LNCAP (cell line): ENCODE data around the gene ZBTB37.

Experiments used
- TF ChIP-seq, protein P1 (sequence below): fragments of 450-650 bp; IDR thresholded peaks from 2 replicates; pipeline ENCODE4 v1.5.1; 2017; ENCODE audit warnings: mild to moderate bottlenecking

ZBTB37 gene

DNA sequence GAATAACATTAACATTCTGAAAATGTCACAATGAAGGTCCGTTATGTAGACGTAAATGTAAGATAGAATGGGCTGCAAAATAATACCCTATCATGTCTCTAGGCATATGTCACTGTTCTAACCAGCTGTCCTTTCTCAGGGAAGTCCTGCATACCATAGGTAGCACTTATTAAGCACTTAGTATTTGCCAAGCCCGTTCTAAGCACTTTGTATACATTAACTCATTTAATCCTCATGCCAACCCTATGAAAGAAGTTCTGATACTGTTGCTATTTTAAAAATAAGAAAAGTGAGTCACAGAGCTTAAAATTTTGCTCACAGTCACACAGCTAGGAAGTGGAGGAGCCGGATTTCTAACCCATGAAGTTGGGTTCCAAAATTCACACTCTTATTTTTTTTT is 16.1 kb upstream of the ZBTB37 start:
- TF ChIP-seq, protein P1, sequence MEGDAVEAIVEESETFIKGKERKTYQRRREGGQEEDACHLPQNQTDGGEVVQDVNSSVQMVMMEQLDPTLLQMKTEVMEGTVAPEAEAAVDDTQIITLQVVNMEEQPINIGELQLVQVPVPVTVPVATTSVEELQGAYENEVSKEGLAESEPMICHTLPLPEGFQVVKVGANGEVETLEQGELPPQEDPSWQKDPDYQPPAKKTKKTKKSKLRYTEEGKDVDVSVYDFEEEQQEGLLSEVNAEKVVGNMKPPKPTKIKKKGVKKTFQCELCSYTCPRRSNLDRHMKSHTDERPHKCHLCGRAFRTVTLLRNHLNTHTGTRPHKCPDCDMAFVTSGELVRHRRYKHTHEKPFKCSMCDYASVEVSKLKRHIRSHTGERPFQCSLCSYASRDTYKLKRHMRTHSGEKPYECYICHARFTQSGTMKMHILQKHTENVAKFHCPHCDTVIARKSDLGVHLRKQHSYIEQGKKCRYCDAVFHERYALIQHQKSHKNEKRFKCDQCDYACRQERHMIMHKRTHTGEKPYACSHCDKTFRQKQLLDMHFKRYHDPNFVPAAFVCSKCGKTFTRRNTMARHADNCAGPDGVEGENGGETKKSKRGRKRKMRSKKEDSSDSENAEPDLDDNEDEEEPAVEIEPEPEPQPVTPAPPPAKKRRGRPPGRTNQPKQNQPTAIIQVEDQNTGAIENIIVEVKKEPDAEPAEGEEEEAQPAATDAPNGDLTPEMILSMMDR, result no peak

DNA sequence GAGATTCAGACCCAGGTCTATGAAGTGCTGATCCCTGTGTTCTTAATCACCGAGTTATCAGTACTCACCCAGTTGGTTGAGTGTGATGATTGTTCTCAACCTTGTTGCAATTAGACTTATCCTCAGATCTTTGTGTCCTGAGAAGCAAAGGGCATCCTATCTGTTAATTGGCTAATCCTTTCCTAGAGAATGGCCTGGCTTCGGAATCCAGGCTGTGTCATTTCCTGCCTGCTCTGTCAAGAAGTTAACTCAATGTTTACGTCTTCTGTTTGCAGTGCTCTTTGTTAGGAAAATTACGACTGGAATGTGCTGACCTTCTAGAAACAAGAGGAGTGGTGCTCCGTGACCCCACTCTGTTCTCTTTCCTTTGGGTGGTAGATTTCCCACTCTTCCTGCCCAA is 15.1 kb upstream of the ZBTB37 start:
- TF ChIP-seq, protein P1, result no peak

DNA sequence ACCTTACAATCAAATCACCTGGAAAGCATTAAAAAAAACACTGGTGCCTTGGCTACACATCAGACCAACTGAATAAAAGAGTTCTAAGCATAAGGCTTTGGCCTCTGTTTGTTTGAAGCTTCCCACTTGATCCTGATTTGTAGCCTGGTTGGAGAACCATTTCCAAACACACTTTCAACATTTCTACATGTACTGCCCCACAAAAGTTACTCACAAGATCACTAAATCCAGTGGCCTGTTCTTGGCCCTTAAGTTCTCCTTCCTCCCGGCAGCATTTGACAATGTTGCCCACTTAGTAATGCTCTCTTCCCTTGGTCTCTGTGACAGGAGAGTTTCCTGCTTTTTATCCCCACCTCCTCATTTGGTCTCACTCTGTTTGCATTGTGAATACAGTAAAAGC is 12.2 kb upstream of the ZBTB37 start:
- TF ChIP-seq, protein P1, result no peak

DNA sequence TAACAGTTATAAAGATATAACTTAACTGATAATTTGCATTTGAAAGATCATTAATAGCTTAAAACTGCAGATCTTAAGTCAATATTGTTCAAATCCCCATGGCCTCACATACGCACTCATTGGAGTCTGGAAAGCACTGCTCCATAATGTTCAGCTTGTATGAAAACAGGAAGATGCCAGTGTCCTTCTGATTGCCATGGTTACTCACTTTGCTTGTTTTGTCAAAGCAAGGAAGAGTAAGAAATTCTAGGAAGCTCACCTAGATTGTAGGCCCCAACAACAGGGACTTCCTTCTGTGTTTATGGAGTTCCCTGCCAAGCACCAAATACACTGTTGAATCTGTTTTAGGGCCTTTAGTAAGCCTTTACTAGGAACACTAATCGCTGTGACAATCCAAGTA is 11.3 kb upstream of the ZBTB37 start:
- TF ChIP-seq, protein P1, result no peak

DNA sequence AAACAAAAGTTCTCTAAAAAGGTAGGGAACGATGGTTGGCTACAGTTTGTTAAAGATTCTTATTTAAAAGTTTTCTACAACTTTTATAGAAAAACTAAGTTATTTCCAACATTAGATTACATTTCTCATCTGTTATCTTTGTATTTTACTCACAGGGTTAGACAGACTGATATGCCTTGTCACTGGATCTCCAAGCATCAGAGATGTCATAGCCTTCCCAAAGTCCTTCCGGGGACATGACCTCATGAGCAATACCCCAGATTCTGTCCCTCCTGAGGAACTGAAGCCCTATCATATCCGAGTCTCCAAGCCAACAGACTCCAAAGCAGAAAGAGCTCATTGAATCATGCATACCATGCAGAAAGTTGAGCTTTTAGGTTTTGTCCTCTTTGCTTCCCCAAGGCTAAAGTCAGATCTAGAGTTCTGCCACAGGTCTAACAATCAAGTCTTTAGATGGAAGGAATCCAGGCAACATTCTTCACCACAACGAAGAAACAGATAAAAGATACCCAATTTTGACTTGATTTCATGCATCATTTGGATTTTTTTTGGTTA is 10.7 kb upstream of the ZBTB37 start:
- TF ChIP-seq, protein P1, result no peak

DNA sequence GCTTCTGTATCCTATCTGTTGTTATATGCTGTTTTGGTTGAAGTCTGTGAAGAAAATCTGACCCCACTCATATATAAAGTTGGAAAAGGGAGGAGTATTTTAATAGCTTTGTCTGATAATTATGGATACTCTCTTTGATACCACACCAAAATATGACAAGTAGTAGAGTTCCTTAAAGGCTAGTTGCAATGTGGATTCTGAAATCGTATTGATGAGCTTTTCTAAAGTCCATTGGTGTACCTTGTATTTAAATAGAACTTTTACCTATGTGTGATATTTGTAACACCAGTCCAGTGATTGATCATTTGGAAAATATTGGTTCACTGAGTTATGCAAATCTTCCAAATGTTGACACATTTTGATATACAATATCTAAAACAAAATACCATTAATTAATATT is 8.1 kb upstream of the ZBTB37 start:
- TF ChIP-seq, protein P1, result no peak

DNA sequence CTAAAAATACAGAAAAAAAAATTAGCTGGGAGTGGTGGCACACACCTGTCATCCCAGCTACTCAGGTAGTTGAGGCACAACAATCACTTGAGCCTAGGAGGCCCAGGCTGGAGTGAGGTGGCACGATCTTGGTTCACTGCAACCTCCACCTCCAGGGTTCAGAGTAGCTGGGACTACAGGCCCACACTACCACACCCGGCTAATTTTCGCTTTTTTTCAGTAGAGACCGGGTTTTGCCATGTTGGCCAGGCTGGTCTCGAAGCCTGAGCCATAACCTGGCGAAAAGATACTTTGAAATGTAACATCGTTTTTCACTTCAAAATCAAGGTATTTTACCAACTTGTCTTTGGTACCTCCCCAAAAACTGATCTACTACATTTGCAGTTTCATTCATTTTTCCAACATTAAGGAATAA is 6.4 kb upstream of the ZBTB37 start:
- TF ChIP-seq, protein P1, result no peak

DNA sequence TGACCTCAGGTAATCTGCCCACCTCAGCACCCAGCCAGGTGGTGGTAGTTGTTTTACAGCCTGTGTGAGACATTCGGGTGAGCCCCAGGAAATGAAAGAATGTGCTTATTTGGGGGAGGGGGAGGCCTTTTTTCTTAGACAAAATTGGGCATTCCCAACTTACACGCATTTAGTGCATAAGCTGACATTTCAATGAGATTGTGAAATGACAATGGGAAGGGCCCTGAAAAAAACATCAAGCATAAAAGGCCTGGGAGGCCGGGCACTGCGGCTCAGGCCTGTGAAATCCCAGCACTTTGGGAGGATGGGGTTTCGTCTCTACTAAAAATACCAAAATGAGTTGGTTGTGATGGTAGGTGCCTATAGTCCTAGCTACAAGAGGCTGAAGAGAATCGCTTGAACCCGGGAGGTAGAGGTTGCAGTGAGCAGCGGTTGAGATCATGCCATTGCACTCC is 5.4 kb upstream of the ZBTB37 start:
- TF ChIP-seq, protein P1, result no peak
